HG02763 (cell line): ENCODE data around the gene KCNA3.
A peak's percentile ranks its signal among the peaks of the same experiment; 100 is the strongest.
"Not testable (repeated sequence)": the region's sequence is repeated elsewhere in the genome, so short reads cannot be mapped to it uniquely, and the experiment has no call there.

Experiments
- ATAC-seq: cut with Tn5 transposase; IDR thresholded peaks from one replicate; pipeline ENCODE4 v1.9.1; 2021; ENCODE audit warnings: mild to moderate bottlenecking, moderate library complexity; ENCODE audit not compliant: unreplicated experiment

KCNA3 gene

GRCh38 chr1:110680036-110680735 lies 5.4 kb upstream of the KCNA3 start:
- no peak for ATAC-seq

DNA sequence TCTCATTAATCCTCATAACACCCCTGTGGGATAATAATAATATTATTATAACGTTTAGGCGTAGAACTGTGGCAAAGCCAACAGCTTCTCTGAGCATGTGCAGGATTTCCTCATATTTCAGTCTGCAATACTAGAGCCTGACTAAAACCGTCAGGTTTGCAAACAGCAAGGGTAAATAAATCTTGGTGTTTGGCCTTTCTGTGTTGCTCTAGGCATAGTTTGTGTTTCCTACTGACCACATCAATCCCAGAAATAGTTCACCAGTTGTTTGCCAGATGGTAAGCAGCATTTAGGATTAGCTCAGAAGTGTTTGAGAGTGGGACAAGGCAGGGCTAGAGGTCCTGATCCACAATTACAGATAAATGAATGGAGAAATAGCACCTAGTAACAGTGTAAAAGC lies 2.8 kb upstream of the KCNA3 start:
- ATAC-seq = no peak

DNA sequence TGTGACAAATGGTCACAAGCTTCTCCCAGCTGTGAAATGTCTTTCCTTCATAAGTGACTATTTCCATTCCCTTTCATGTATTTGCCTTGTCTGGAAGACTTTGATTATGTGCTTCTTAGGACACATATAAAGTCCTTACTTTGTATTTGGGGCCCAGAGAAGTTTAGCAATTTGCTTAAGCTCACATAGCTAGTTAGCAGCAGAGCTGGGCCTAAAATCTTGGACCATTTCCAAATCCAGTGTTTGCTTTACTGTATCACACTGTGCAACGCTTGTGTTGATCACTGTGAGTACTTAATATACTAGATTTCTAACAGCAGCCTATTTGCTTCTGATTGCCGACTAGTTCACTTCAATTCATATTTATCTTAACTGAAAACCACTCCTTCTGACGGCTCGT lies 2.2 kb upstream of the KCNA3 start:
- ATAC-seq = no peak

GRCh38 chr1:110675060-110675791 lies 486 bp upstream of the KCNA3 start:
- ATAC-seq = no peak

DNA sequence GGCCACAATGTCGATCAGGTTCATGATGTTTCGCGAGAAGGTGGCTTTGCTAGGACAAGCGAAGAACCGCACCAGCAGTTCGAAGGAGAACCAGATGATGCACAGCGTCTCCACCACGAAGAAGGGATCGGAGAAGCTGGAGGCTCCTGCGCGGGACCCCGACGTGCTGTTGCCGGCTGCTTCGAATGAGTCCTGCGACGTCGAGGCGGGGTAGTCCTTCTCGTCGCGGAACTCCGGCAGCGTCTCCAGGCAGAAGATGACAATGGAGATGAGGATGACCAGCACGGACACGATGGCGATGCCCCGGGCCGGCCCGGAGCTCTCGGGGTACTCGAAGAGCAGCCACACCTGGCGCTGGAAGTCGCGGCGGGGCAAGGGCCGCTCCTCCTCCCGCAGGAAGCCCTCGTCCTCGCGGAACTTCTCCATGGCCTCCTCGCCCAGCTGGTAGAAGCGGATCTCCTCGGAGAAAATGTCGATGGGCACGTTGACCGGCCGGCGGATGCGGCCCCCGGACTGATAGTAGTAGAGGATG lies 869 bp downstream of the KCNA3 start:
- ATAC-seq = no peak

GRCh38 chr1:110673197-110673701 lies 1.5 kb downstream of the KCNA3 start:
- no peak for ATAC-seq

DNA sequence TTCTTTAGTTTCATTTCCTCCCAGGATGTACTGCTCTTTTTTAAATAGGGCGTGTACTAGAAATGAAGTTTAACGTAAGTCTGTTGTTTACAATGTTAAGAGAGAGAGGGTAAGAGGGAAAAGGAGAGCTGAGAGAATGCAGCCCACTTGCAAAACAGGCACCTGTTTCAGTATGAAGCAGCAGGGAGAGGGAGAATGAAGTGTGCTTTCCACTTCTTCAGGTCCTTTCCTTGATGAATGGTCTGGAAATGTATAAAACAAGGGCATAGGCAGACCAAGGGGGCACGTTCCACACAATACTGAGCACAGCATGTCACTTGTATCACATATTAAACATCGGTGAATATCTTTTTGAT lies 2.0 kb downstream of the KCNA3 start:
- peak; percentile 52 for ATAC-seq

- no peak for ATAC-seq
Measured at GRCh38 chr1:110672001-110672752, 2.6 kb downstream of the KCNA3 start.

GRCh38 chr1:110671361-110671760 lies 3.4 kb downstream of the KCNA3 start:
- ATAC-seq = no peak

DNA sequence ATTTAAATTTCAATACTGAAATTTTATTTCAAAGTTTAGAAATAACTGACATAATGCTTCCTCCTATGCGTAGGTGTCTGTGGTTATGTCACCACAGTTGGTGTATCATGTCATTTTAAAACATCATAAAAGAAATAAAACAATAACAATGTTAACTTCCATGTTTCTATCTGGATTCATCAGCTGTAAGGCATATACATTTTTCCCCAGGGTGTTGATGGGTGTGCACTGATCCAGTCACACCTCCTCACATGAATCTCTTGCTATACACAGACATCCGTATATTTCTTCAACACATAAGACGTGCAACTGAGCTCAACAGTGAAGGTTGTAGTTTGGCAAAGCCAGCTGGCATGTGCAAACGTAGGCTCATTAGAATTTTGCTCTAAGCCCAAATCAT lies 6.2 kb downstream of the KCNA3 start:
- no peak for ATAC-seq

DNA sequence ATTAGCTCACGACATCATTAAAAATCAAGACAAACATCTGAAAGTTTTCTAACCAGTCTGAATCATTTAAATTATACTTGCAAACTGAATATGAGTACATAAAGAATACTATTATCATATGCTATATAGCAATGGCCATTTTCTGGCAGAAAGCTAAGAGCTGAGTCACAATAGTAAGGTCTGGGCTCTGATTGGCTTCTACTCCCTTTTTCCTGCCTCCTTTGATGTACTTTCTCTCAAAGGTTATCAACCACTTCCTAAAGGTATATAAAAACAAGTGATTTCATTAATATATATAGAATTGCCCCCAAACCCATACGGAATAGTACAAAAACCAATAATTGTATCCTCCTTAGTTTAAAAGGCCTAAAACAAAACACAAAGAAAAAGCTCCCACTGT lies 7.0 kb downstream of the KCNA3 start:
- ATAC-seq = no peak

DNA sequence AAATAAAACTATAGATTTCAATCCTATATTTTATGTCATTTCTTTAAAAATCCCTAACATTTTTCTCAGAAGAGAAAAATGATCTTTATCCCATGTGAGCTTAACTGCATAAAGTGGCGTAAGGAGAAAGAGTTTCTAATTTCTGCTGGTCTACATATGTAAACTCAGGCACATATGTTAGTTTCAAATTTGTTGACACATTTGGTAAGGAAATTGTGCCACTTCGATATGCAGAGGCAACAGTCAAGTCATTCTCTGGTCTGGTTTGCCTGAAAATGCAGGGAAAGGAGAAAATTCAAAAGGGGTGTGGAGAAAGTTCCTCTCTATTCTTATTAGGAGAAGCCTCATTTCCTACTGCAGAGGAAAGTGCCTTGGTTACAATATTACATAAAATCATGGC lies 11.5 kb downstream of the KCNA3 start:
- no peak for ATAC-seq

- ATAC-seq = not testable (repeated sequence)
Measured at GRCh38 chr1:110659559-110659958, 15.2 kb downstream of the KCNA3 start.

DNA sequence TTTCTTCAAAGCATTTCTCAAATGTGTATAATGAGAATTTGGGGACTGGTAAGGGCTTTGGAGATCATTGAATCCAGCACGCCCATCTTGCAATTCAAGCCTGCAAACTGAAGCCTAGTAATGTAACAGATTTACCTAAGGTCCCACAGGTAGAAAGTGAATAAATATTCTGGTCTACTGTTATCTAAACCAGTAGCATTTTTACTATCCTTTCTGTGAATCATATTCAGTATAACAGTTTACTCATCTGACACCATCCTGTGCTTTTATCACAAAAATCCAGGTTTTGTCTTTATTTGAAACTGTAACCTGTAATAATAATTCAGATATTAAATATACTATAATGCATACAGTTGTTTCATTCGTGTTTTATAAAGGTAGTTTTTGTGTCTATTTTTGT lies 17.4 kb downstream of the KCNA3 start:
- ATAC-seq = no peak

DNA sequence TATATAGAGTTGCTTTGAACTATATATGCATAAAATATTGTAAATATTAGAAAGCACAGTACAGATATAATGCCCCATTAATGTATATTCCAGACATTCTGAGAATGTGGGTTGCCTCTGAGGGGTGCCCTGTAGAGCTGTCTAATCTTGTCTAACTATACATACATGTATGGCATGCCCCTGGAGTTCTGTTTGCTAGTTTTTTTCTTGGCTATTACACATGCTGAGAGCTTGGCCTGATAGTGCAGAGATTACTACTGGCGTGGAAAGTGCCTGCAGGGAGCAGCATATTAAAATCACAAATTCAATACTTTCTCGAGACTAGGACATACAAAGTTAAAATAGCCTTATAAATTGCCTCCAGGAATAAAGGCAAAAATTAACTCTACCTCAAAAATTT lies 24.1 kb downstream of the KCNA3 start:
- no peak for ATAC-seq

DNA sequence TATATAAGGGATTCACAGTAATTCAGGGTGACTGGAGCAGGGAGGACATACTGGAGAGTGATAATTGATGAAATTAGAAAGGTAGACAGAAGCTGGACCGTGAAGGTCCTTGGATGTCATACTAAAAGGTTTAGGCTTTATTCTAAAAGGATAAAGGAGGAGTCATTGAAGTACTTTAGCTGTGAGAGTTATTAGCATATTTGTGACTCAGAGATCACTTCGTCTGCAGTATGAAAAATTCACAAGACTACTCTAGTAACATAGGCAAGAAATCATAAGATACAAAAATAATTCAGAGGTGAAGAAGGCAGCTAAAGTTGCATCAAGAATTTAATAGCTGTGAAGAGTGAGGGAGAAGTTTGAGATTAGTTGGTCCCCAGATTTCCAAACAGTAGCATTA lies 26.3 kb downstream of the KCNA3 start:
- ATAC-seq = no peak

DNA sequence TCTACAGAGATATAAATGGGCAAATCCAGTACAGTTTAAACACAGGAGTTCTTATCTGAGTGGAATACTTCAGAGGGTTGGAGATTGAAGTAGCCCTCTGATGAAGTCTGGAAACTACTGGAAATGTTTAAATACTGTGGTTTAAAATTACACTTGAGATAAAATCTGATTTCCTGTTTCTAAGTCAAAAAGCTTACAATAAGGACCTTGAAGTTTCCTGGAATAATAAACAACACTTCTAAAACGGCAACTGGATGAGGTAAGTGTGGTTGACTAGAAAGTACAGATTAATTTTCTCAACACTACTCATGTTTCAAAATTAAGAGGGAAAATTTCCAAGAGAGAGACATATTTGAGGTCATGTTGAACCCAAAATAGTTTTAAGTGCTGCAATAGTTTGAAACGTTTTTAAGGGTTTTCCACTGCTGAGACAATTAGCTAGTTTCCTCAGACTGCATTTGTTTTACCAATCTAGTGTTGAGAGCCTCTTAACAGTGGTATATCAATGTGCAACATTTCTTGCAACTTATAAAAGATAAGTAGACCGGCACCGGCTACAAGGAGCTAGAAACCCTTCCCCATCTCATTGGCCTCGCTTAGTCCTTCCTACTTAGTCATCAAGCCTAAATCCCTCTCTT lies 27.4 kb downstream of the KCNA3 start:
- ATAC-seq = no peak

GRCh38 chr1:110645821-110646735 lies 28.7 kb downstream of the KCNA3 start:
- no peak for ATAC-seq

DNA sequence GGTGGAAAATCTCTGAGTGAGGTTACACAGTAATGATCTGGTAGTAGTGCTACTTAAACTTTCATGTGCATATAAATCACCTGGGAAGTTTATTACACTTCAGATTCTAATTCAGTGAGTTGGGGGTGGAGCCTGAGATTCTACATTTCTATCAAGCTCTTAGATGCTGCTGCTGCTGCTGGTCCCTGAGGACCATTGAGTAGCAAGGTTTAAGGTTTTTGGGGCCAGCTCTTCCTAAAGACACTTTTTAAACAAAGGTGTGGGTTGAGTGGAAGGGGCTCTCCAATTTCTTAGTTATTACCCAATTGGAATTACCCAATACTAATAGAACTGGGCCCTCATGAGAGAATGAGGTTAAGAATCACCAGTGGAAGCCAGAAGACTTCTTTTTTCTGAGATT lies 29.5 kb downstream of the KCNA3 start:
- ATAC-seq = no peak

DNA sequence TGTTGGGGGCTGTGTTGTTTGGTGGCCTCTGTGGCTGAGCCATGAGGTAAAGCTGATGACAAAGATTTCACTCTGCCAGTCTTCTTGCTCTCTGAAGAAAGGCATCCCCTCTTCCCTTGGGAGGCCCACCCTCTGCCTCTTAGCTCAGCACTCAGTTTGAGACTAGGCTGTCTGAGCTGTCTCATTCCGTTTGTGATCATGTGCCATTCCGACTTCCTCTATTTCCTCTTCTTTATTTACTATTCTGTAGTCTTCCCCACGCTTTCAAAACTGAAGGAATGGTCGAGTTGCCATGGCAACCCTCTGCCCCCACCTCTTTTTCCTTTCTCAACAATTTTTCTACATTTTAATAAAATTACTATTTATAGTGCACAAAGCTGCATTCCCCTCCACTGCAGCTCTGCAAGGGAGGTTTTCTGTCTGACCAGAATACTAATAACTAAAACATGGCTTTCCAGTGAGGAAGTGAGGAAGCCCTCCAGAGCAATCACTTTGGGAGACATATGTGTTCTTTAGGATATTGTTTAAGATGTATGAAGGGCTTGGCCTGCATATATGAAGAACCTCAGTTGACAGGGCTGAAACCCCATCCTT lies 30.8 kb downstream of the KCNA3 start:
- ATAC-seq = no peak
